MCF 10A (cell line): ENCODE data around the gene AGAP1. TPM values are rescaled to one million over a fixed set of nuclear protein-coding genes. Genes with fewer than 3 reads are reported as not detected.
A peak's percentile ranks its signal among the peaks of the same experiment; 100 is the strongest.

Experiments used
- BruUV-seq: library from RNA; stranded (reverse); fragments of 400-500 nt; replicated peaks from 2 replicates; lab custom pipeline; 2021; lab: Mats Ljungman, UMichigan
- CTCF ChIA-PET: fragments of 300-600 bp; sonication (Branson Sonifier 250); formaldehyde crosslinking; extraction: SDS; loops from one replicate; lab custom pipeline; 2021; ENCODE audit warnings: antibody characterized with exemption, inconsistent platforms; lab: Yijun Ruan, JAX
- POLR2A ChIA-PET: fragments of 300-600, 350-650 bp; sonication (Branson Sonifier 250); formaldehyde crosslinking; extraction: SDS; loops from one replicate; lab custom pipeline; 2020; ENCODE audit warnings: antibody characterized with exemption, inconsistent platforms; lab: Yijun Ruan, JAX
- DNase-seq: peaks from one replicate; pipeline ENCODE4 v3.0.0-alpha.2; 2018; ENCODE audit not compliant: unreplicated experiment
- H3K27ac Mint-ChIP-seq: one replicate; pipeline ENCODE4 v1.8.0; 2022; ENCODE audit warnings: mild to moderate bottlenecking, low read depth, mixed read lengths; ENCODE audit not compliant: unreplicated experiment
- H3K27me3 Mint-ChIP-seq: one replicate; pipeline ENCODE4 v1.8.0; 2022; ENCODE audit warnings: mixed read lengths; ENCODE audit not compliant: insufficient read depth, unreplicated experiment
- H3K36me3 Mint-ChIP-seq: one replicate; pipeline ENCODE4 v1.8.0; 2022; ENCODE audit warnings: mild to moderate bottlenecking, moderate library complexity, mixed read lengths; ENCODE audit not compliant: insufficient read depth, unreplicated experiment
- H3K4me1 Mint-ChIP-seq: one replicate; pipeline ENCODE4 v1.8.0; 2022; ENCODE audit warnings: mixed read lengths; ENCODE audit not compliant: insufficient read depth, unreplicated experiment
- H3K4me3 Mint-ChIP-seq: one replicate; pipeline ENCODE4 v1.8.0; 2022; ENCODE audit warnings: mild to moderate bottlenecking, moderate library complexity, mixed read lengths; ENCODE audit not compliant: unreplicated experiment
- H3K9me3 Mint-ChIP-seq: one replicate; pipeline ENCODE4 v1.8.0; 2022; ENCODE audit warnings: mixed read lengths; ENCODE audit not compliant: unreplicated experiment
- CTCF ChIP-seq: fragments of 200-600 bp; IDR thresholded peaks from one replicate; pipeline ENCODE4 v1.8.0; 2022; ENCODE audit warnings: antibody characterized with exemption, mild to moderate bottlenecking; ENCODE audit not compliant: unreplicated experiment
- intact Hi-C: fragments of 100-400 bp; cut with micrococcal nuclease; formaldehyde crosslinking; loops from 2 replicates; pipeline ENCODE4 v1.14.1; 2022
- total RNA-seq: library from RNA; stranded (reverse); gene quantifications from 2 replicates; pipeline ENCODE4 v1.2.3, GENCODE V29; 2022

The AGAP1 gene
- total RNA-seq, 1 experiment from 2014 or later, result 41.3 TPM

- intact Hi-C loops, result no loop called here
- no peak for TF ChIP-seq CTCF
- peaks cover 17% of the 10 kb centered on the region for H3K4me1 Mint-ChIP-seq
- CTCF ChIA-PET, result interaction anchor here (0.6 kb wide), 1 partner anchor 26 kb away, joined by 3 read pairs; no protein-coding TSS in a partner anchor
- no peaks in the 10 kb centered on the region for H3K9me3 Mint-ChIP-seq
- H3K27ac Mint-ChIP-seq, result no peak overlapping the region
- no peaks in the 10 kb centered on the region for H3K36me3 Mint-ChIP-seq
- BruUV-seq, result no TSS peak
- H3K4me3 Mint-ChIP-seq, result no peak overlapping the region
- H3K27me3 Mint-ChIP-seq, result no peaks in the 10 kb centered on the region
- POLR2A ChIA-PET, result no interaction called here
- no peak for DNase-seq
These were observed 204.2 kb downstream of the AGAP1 start for GRCh38 chr2:235698028-235698427.

GRCh38 chr2:235698491-235698890 is 204.6 kb downstream of the AGAP1 start:
- no peak for DNase-seq
- no peak overlapping the region for H3K4me3 Mint-ChIP-seq
- ChIA-PET POLR2A (no interaction called here), CTCF (interaction anchor here (1.5 kb wide), 1 partner anchor 48 kb away, joined by 6 read pairs; no protein-coding TSS in a partner anchor)
- intact Hi-C loops, result no loop called here
- H3K36me3 Mint-ChIP-seq, result no peaks in the 10 kb centered on the region
- no peaks in the 10 kb centered on the region for H3K9me3 Mint-ChIP-seq
- H3K27me3 Mint-ChIP-seq, result no peaks in the 10 kb centered on the region
- H3K27ac Mint-ChIP-seq, result no peak overlapping the region
- no peak for TF ChIP-seq CTCF
- peaks cover 22% of the 10 kb centered on the region for H3K4me1 Mint-ChIP-seq
- BruUV-seq, result no TSS peak

- no TSS peak for BruUV-seq
- ChIA-PET CTCF (interaction anchor here (1.5 kb wide), 1 partner anchor 47 kb away, joined by 6 read pairs; no protein-coding TSS in a partner anchor), POLR2A (interaction anchor here (0.5 to 0.8 kb wide), 3 partner anchors 27 to 84 kb away, joined by 3 read pairs; no protein-coding TSS in a partner anchor)
- DNase-seq, result no peak
- H3K27ac Mint-ChIP-seq, result peak overlapping the region; percentile 10
- intact Hi-C loops, result no loop called here
- no peak for TF ChIP-seq CTCF
- H3K36me3 Mint-ChIP-seq, result peaks cover 3% of the 10 kb centered on the region
- no peaks in the 10 kb centered on the region for H3K9me3 Mint-ChIP-seq
- no peaks in the 10 kb centered on the region for H3K27me3 Mint-ChIP-seq
- peaks cover 26% of the 10 kb centered on the region for H3K4me1 Mint-ChIP-seq
- no peak overlapping the region for H3K4me3 Mint-ChIP-seq
These were observed 205.7 kb downstream of the AGAP1 start for GRCh38 chr2:235699576-235699975.

- no peak overlapping the region for H3K27ac Mint-ChIP-seq
- H3K36me3 Mint-ChIP-seq, result peaks cover 6% of the 10 kb centered on the region
- no peaks in the 10 kb centered on the region for H3K9me3 Mint-ChIP-seq
- no TSS peak for BruUV-seq
- H3K4me1 Mint-ChIP-seq, result peaks cover 26% of the 10 kb centered on the region
- TF ChIP-seq CTCF, result no peak
- ChIA-PET CTCF (interaction anchor here (0.8 kb wide), 1 partner anchor 8 kb away, joined by 3 read pairs; no protein-coding TSS in a partner anchor), POLR2A (no interaction called here)
- no peak overlapping the region for H3K4me3 Mint-ChIP-seq
- no peak for DNase-seq
- intact Hi-C loops, result no loop called here
- no peaks in the 10 kb centered on the region for H3K27me3 Mint-ChIP-seq
These were observed 207.6 kb downstream of the AGAP1 start for GRCh38 chr2:235701206-235701981.
